ENCODE data around the gene PPFIBP2. TPM values are rescaled to one million over a fixed set of nuclear protein-coding genes. Genes with fewer than 3 reads are reported as not detected.

PPFIBP2 gene
- total RNA-seq, 1 experiment from 2014 or later: 5.7 TPM

- H3K9me3 ChIP-seq (ENCODE audit: control insufficient read depth in 1 of 2, insufficient read depth in 1 of 2, low read depth in 1 of 2, low read length in 2 of 2): no peaks in the 10 kb centered on the region
- no peak overlapping the region for H3K4me3 ChIP-seq (replicated peaks in 1 of 2; ENCODE audit: low read depth in 1 of 2, low read length in 2 of 2)
- no peak for DNase-seq (ENCODE audit: low read depth, low spot score)
- H3K27me3 ChIP-seq (ENCODE audit: insufficient read depth, low read length): no peaks in the 10 kb centered on the region
- no peaks in the 10 kb centered on the region for H3K36me3 ChIP-seq (ENCODE audit: control insufficient read depth in 1 of 2, insufficient read depth in 2 of 2, low read length in 2 of 2)
- no TSS peak for BruUV-seq (replicated peaks)
- no peak overlapping the region for H2AFZ ChIP-seq (ENCODE audit: low read depth, low read length, poor library complexity, severe bottlenecking)
- ChIA-PET POLR2A (no interaction called here), RAD21 (ENCODE audit: low non-redundant PET in 1 of 2, low total read pairs in 2 of 2, uncharacterized antibody in 2 of 2, unreplicated experiment in 2 of 2) (no interaction called here), CTCF (interaction anchor here (2.0 to 3.5 kb wide), 3 partner anchors 107 to 127 kb away, joined by 5 to 24 read pairs (median 16); no protein-coding TSS in a partner anchor)
- no peak for ATAC-seq
- H4K20me1 ChIP-seq (ENCODE audit: insufficient read depth): no peaks in the 10 kb centered on the region
- H3K27ac ChIP-seq (ENCODE audit: low read depth, low read length): no peak overlapping the region
- intact Hi-C loops (cut with micrococcal nuclease): loop anchor here (1.0 to 10.0 kb wide), 3 partner anchors 108 to 545 kb away; no protein-coding TSS in a partner anchor
- H3K4me2 ChIP-seq (ENCODE audit: low read length): no peak overlapping the region
- no peak for TF ChIP-seq RAD21 (IDR thresholded peaks at IDR 0.05; ENCODE audit: low read depth)
- no peak for TF ChIP-seq EZH2phosphoT487 (IDR thresholded peaks at IDR 0.05; ENCODE audit: borderline replicate concordance)
- no peak for TF ChIP-seq EGR1 (IDR thresholded peaks at IDR 0.05; ENCODE audit: low read depth)
- TF ChIP-seq ELF1 (IDR thresholded peaks at IDR 0.05; ENCODE audit: borderline replicate concordance, low read depth): no peak
- TF ChIP-seq ZNF274 (IDR thresholded peaks at IDR 0.05; ENCODE audit: low read depth, low read length): no peak
- TF ChIP-seq SIN3A (IDR thresholded peaks at IDR 0.05; ENCODE audit: low read depth): no peak
- TF ChIP-seq SP1 (IDR thresholded peaks at IDR 0.05; ENCODE audit: low read depth): no peak
- TF ChIP-seq JUND (IDR thresholded peaks at IDR 0.05): no peak
- TF ChIP-seq ZFX (IDR thresholded peaks at IDR 0.05): no peak
- no peak for TF ChIP-seq TCF7L2 (IDR thresholded peaks at IDR 0.05; ENCODE audit: borderline replicate concordance, extremely low read depth, insufficient read depth, insufficient read length)
- no peak for TF ChIP-seq CEBPB (IDR thresholded peaks at IDR 0.05; ENCODE audit: low read depth)
- no peak for TF ChIP-seq FOSL1 (IDR thresholded peaks at IDR 0.05; ENCODE audit: low read depth)
- no peak for TF ChIP-seq POLR2A (IDR thresholded peaks at IDR 0.05; ENCODE audit: borderline replicate concordance, extremely low read depth, insufficient read depth, insufficient read length)
- no peaks in the 10 kb centered on the region for H3K4me1 ChIP-seq (ENCODE audit: control insufficient read depth in 1 of 2, insufficient read depth in 2 of 2, low read length in 2 of 2)
- no peaks in the 10 kb centered on the region for H3K79me2 ChIP-seq (ENCODE audit: insufficient read depth, low read length)
- no peaks in the 10 kb centered on the region for H3K9me2 ChIP-seq (ENCODE audit: insufficient read depth)
- no peak overlapping the region for H3K9ac ChIP-seq (ENCODE audit: low read length)
These were observed 35.9 kb downstream of the PPFIBP2 start for GRCh38 chr11:7549681-7550080.

- no peak overlapping the region for H3K4me3 ChIP-seq (replicated peaks in 1 of 2; ENCODE audit: low read depth in 1 of 2, low read length in 2 of 2)
- RAD21 ChIA-PET (ENCODE audit: low non-redundant PET in 1 of 2, low total read pairs in 2 of 2, uncharacterized antibody in 2 of 2, unreplicated experiment in 2 of 2): no interaction called here
- CTCF ChIA-PET: interaction anchor here (3.5 kb wide), 1 partner anchor 114 kb away, joined by 16 read pairs; no protein-coding TSS in a partner anchor
These were observed 37.8 kb downstream of the PPFIBP2 start for GRCh38 chr11:7551571-7551970.

More at GRCh38 chr11:7551571-7551970, 37.8 kb downstream of the PPFIBP2 start:
- Histone ChIP-seq H4K20me1 (ENCODE audit: insufficient read depth) (no peaks in the 10 kb centered on the region), H3K9me2 (ENCODE audit: insufficient read depth) (no peaks in the 10 kb centered on the region), H2AFZ (ENCODE audit: low read depth, low read length, poor library complexity, severe bottlenecking) (no peak overlapping the region), H3K9me3 (ENCODE audit: control insufficient read depth in 1 of 2, insufficient read depth in 1 of 2, low read depth in 1 of 2, low read length in 2 of 2) (no peaks in the 10 kb centered on the region), H3K27ac (ENCODE audit: low read depth, low read length) (no peak overlapping the region), H3K4me2 (ENCODE audit: low read length) (no peak overlapping the region), H3K36me3 (ENCODE audit: control insufficient read depth in 1 of 2, insufficient read depth in 2 of 2, low read length in 2 of 2) (no peaks in the 10 kb centered on the region), H3K79me2 (ENCODE audit: insufficient read depth, low read length) (no peaks in the 10 kb centered on the region), H3K27me3 (ENCODE audit: insufficient read depth, low read length) (no peaks in the 10 kb centered on the region), H3K9ac (ENCODE audit: low read length) (no peak overlapping the region), H3K4me1 (ENCODE audit: control insufficient read depth in 1 of 2, insufficient read depth in 2 of 2, low read length in 2 of 2) (no peaks in the 10 kb centered on the region)
- ATAC-seq (no peak), DNase-seq (ENCODE audit: low read depth, low spot score) (no peak)
- no peak for TF ChIP-seq CBX3 (IDR thresholded peaks at IDR 0.05; ENCODE audit: low read depth)
- BruUV-seq (replicated peaks): no TSS peak
- intact Hi-C loops (cut with micrococcal nuclease): loop anchor here (10.0 kb wide), 1 partner anchor 543 kb away; no protein-coding TSS in a partner anchor
- POLR2A ChIA-PET: no interaction called here

All from HCT116 (cell line).